Liver (tissue), 9 donors: ENCODE measurements around the gene CAMSAP1. TPM values are rescaled to one million over a fixed set of nuclear protein-coding genes. Genes with fewer than 3 reads are reported as not detected.

Experiments used
- DNase-seq: peaks from one replicate; pipeline ENCODE4 v3.0.0-alpha.2; 2017; ENCODE audit warnings: low spot score
- H3K27ac ChIP-seq, 2 donors: one replicate each; pipeline ENCODE4 v1.7.0; 2013; ENCODE audit warnings: inconsistent platforms in 2 of 2, low read length in 2 of 2, control low read depth in 1 of 2, low read depth in 1 of 2, mild to moderate bottlenecking in 1 of 2
- H3K27me3 ChIP-seq, 4 donors: one replicate each; pipeline versions ENCODE4 v1.6.1 to v1.7.0; 2013; ENCODE audit warnings: low read length in 3 of 4, inconsistent platforms in 1 of 4, mild to moderate bottlenecking in 1 of 4, moderate library complexity in 1 of 4; ENCODE audit not compliant: control insufficient read depth in 4 of 4, insufficient read depth in 4 of 4
- H3K36me3 ChIP-seq, 4 donors: one replicate each; pipeline versions ENCODE4 v1.6.1 to v1.7.0; 2013; ENCODE audit warnings: low read length in 3 of 4, mild to moderate bottlenecking in 3 of 4, low read depth in 1 of 4, moderate library complexity in 1 of 4; ENCODE audit not compliant: control insufficient read depth in 4 of 4, insufficient read depth in 3 of 4
- H3K4me1 ChIP-seq, 4 donors: one replicate each; pipeline versions ENCODE4 v1.6.1 to v1.7.0; 2013; ENCODE audit warnings: low read length in 3 of 4, mild to moderate bottlenecking in 3 of 4, moderate library complexity in 1 of 4; ENCODE audit not compliant: control insufficient read depth in 4 of 4, insufficient read depth in 4 of 4
- H3K4me3 ChIP-seq, 3 donors: one replicate each; pipeline versions ENCODE4 v1.6.1 to v1.7.0; 2013; ENCODE audit warnings: low read length in 3 of 3, control low read depth in 1 of 3, low read depth in 1 of 3, mild to moderate bottlenecking in 1 of 3
- H3K9ac ChIP-seq, 2 donors: one replicate each; pipeline ENCODE4 v1.7.0; 2013; ENCODE audit warnings: low read length in 2 of 2, mild to moderate bottlenecking in 2 of 2, moderate library complexity in 2 of 2, control low read depth in 1 of 2, low read depth in 1 of 2
- H3K9me3 ChIP-seq, 4 donors: one replicate each; pipeline versions ENCODE4 v1.6.1 to v1.7.0; 2013; ENCODE audit warnings: low read length in 3 of 4; ENCODE audit not compliant: control insufficient read depth in 4 of 4
- CTCF ChIP-seq: fragments of 150-350 bp; IDR thresholded peaks from 2 replicates; pipeline ENCODE4 v1.5.1; 2017; ENCODE audit warnings: improper control_type of control experiment, low read depth, low read length; ENCODE audit not compliant: missing input control
- EGR1 ChIP-seq, 2 donors: IDR thresholded peaks; 2 replicates each; pipeline ENCODE4 v1.6.1; 2016 to 2018; ENCODE audit warnings: antibody characterized with exemption in 2 of 2, low read depth in 2 of 2
- FOXA1 ChIP-seq: IDR thresholded peaks from 2 replicates; pipeline ENCODE4 v1.6.1; 2016; ENCODE audit warnings: antibody characterized with exemption
- FOXA2 ChIP-seq: IDR thresholded peaks from 2 replicates; pipeline ENCODE4 v1.6.1; 2016; ENCODE audit warnings: antibody characterized with exemption
- GABPA ChIP-seq, 2 donors: IDR thresholded peaks in 1 of 2; conservative IDR thresholded peaks in 1 of 2; 2 replicates each; pipeline ENCODE4 v1.6.1; 2016; ENCODE audit warnings: antibody characterized with exemption in 2 of 2, mild to moderate bottlenecking in 1 of 2, moderate library complexity in 1 of 2
- HNF4A ChIP-seq, 2 donors: conservative IDR thresholded peaks; 2 replicates each; pipeline ENCODE4 v1.6.1; 2016; ENCODE audit warnings: antibody characterized with exemption in 2 of 2, mild to moderate bottlenecking in 2 of 2
- HNF4G ChIP-seq: IDR thresholded peaks from 2 replicates; pipeline ENCODE4 v1.6.1; 2016; ENCODE audit warnings: antibody characterized with exemption
- JUND ChIP-seq, 2 donors: IDR thresholded peaks; 2 replicates each; pipeline ENCODE4 v1.6.1; 2016; ENCODE audit warnings: antibody characterized with exemption in 2 of 2
- NR2F2 ChIP-seq: IDR thresholded peaks from 2 replicates; pipeline ENCODE4 v1.6.1; 2016; ENCODE audit warnings: antibody characterized with exemption
- RAD21 ChIP-seq, 2 donors: IDR thresholded peaks; 2 replicates each; pipeline ENCODE4 v1.6.1; 2016; ENCODE audit warnings: antibody characterized with exemption in 2 of 2, mild to moderate bottlenecking in 2 of 2
- RXRA ChIP-seq, 2 donors: IDR thresholded peaks; 2 replicates each; pipeline ENCODE4 v1.6.1; 2017 to 2018; ENCODE audit warnings: antibody characterized with exemption in 2 of 2, mild to moderate bottlenecking in 1 of 2
- TAF1 ChIP-seq: conservative IDR thresholded peaks from 2 replicates; pipeline ENCODE4 v1.6.1; 2016; ENCODE audit warnings: antibody characterized with exemption, mild to moderate bottlenecking
- YY1 ChIP-seq: IDR thresholded peaks from 2 replicates; pipeline ENCODE4 v1.6.1; 2016; ENCODE audit warnings: antibody characterized with exemption, mild to moderate bottlenecking
- WGBS: extraction: QIAGEN DNeasy Blood & Tissue Kit; methylation state at CpG from one replicate; pipeline ENCODE4 v1.1.7; 2013; 5-methylcytosine and 5-hydroxymethylcytosine counted together
- polyA plus RNA-seq, 2 donors: library from polyadenylated mRNA; stranded (reverse) in 1 of 2; unstranded in 1 of 2; fragments of 200-250 nt in 1 of 2; fragments of >200 nt in 1 of 2; fragmentation: Nextera tagmentation in 1 of 2; extraction: Ambion mirVana in 1 of 2; gene quantifications; one replicate each; pipeline versions ENCODE4 v1.2.1 to v1.2.3, GENCODE V29; 2013 to 2015
- total RNA-seq, 2 donors: library from RNA; depleted of rRNA; stranded (reverse); fragments of >200 nt; gene quantifications; one replicate each; pipeline ENCODE4 v1.2.3, GENCODE V29; 2014
- TF ChIP-seq, protein P1 (sequence below): IDR thresholded peaks from 2 replicates; pipeline ENCODE4 v1.6.1; 2016; ENCODE audit warnings: antibody characterized with exemption
- TF ChIP-seq, protein P2 (sequence below): IDR thresholded peaks from 2 replicates; pipeline ENCODE4 v1.6.1; 2016; ENCODE audit warnings: antibody characterized with exemption
- TF ChIP-seq, protein P3 (sequence below): IDR thresholded peaks from 2 replicates; pipeline ENCODE4 v1.6.1; 2016; ENCODE audit warnings: antibody characterized with exemption
- donor health status: healthy.
- donor health status: healthy.
- donor health status: healthy.
- donor health status: healthy.
- donor health status: healthy.

The CAMSAP1 gene
- total and polyA plus RNA-seq, 4 donors: 0.97 to 6.4 (median 5.1) TPM

- Histone ChIP-seq H3K36me3 (no peaks in the 10 kb centered on the region), H3K27me3 (no peaks in the 10 kb centered on the region), H3K9ac (no peak overlapping the region), H3K27ac (no peak overlapping the region), H3K4me1 (no peaks in the 10 kb centered on the region), H3K4me3 (no peak overlapping the region), H3K9me3 (no peaks in the 10 kb centered on the region)
- TF ChIP-seq, protein P1, sequence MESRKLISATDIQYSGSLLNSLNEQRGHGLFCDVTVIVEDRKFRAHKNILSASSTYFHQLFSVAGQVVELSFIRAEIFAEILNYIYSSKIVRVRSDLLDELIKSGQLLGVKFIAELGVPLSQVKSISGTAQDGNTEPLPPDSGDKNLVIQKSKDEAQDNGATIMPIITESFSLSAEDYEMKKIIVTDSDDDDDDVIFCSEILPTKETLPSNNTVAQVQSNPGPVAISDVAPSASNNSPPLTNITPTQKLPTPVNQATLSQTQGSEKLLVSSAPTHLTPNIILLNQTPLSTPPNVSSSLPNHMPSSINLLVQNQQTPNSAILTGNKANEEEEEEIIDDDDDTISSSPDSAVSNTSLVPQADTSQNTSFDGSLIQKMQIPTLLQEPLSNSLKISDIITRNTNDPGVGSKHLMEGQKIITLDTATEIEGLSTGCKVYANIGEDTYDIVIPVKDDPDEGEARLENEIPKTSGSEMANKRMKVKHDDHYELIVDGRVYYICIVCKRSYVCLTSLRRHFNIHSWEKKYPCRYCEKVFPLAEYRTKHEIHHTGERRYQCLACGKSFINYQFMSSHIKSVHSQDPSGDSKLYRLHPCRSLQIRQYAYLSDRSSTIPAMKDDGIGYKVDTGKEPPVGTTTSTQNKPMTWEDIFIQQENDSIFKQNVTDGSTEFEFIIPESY: no peak
- TF ChIP-seq GABPA (IDR thresholded peaks at IDR 0.05 in 1 of 2, conservative IDR thresholded peaks at IDR 0.05 in 1 of 2) (no peak), FOXA2 (no peak), CTCF (no peak), FOXA1 (no peak)
- TF ChIP-seq, protein P2, sequence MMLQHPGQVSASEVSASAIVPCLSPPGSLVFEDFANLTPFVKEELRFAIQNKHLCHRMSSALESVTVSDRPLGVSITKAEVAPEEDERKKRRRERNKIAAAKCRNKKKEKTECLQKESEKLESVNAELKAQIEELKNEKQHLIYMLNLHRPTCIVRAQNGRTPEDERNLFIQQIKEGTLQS: no peak
- no peak for DNase-seq
These were observed 129.6 kb downstream of the CAMSAP1 start for GRCh38 chr9:135777623-135778177.

DNA sequence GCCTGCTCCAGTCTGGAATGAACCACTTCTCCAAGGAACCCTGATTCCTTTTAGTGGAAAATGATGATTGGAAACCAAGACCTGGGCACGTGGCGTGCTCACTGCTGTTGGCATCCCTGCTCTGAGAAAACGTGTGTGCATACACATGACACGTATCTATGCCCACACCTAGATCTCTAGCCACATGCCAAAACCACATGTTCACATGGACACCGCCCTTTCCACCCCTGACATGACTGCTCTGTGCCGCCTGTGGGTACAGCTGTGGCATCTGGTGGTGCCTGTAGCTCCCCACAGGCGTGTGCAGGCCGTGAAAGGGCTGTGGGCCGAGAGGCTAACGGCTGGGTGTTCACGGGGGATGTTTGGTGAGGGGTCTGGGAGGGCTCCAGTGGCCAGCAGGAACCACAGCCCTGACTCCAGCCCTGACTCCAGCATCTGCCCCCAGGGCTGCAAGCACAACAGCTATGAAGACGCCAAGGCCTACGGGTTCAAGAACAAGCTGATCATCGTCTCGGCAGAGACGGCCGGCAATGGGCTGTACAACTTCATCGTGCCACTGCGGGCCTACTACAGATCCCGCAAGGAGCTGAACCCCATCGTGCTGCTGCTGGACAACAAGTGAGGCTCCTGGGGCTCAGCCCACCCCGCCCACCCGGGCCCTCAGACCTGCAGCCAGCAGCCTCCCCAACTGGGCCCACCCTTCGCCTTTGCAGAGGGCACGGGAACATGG, 130.3 kb downstream of the CAMSAP1 start:
- Histone ChIP-seq H3K9ac (no peak overlapping the region), H3K9me3 (no peaks in the 10 kb centered on the region), H3K36me3 (no peaks in the 10 kb centered on the region), H3K27ac (no peak overlapping the region), H3K4me1 (no peaks in the 10 kb centered on the region), H3K4me3 (no peak overlapping the region), H3K27me3 (no peaks in the 10 kb centered on the region)
- DNase-seq: no peak
- 84% methylated on average over 25 of the region's 25 CpGs for WGBS
- no peak for TF ChIP-seq YY1
- no peak for TF ChIP-seq HNF4A (conservative IDR thresholded peaks at IDR 0.05)
- TF ChIP-seq, protein P2: no peak
- TF ChIP-seq FOXA1: no peak
- TF ChIP-seq FOXA2: no peak
- no peak for TF ChIP-seq RAD21 (IDR thresholded peaks at IDR 0.05)
- TF ChIP-seq EGR1 (IDR thresholded peaks at IDR 0.05; ENCODE audit: low read depth in 2 of 2): no peak
- TF ChIP-seq, protein P3, sequence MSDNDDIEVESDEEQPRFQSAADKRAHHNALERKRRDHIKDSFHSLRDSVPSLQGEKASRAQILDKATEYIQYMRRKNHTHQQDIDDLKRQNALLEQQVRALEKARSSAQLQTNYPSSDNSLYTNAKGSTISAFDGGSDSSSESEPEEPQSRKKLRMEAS: no peak

- WGBS: 58% methylated on average over 7 of the region's 7 CpGs
- Histone ChIP-seq H3K36me3 (no peaks in the 10 kb centered on the region), H3K4me1 (no peaks in the 10 kb centered on the region), H3K27me3 (no peaks in the 10 kb centered on the region), H3K27ac (no peak overlapping the region), H3K9me3 (no peaks in the 10 kb centered on the region), H3K4me3 (no peak overlapping the region), H3K9ac (no peak overlapping the region)
- no peak for DNase-seq
- TF ChIP-seq, protein P3: no peak
- no peak for TF ChIP-seq FOXA2
- TF ChIP-seq GABPA (IDR thresholded peaks at IDR 0.05 in 1 of 2, conservative IDR thresholded peaks at IDR 0.05 in 1 of 2): no peak
- TF ChIP-seq, protein P2: no peak
- TF ChIP-seq JUND (IDR thresholded peaks at IDR 0.05): no peak
- no peak for TF ChIP-seq TAF1
- TF ChIP-seq HNF4G: no peak
- TF ChIP-seq RAD21 (IDR thresholded peaks at IDR 0.05): no peak
- no peak for TF ChIP-seq NR2F2
- TF ChIP-seq EGR1 (IDR thresholded peaks at IDR 0.05; ENCODE audit: low read depth in 2 of 2): no peak
- no peak for TF ChIP-seq FOXA1
- TF ChIP-seq, protein P1: no peak
- no peak for TF ChIP-seq RXRA (IDR thresholded peaks at IDR 0.05)
- no peak for TF ChIP-seq HNF4A (conservative IDR thresholded peaks at IDR 0.05)
These were observed 131.4 kb downstream of the CAMSAP1 start for GRCh38 chr9:135775911-135776310.
